A549 (cell line): ENCODE data around the gene TMEM51. TPM values are rescaled to one million over a fixed set of nuclear protein-coding genes. Genes with fewer than 3 reads are reported as not detected.

Source experiments
- ATAC-seq, 2 experiments: fragments of 200-7000 bp in 1 of 2; fragments of >200 bp in 1 of 2; cut with Nextera tagmentation in 1 of 2; cut with Tn5 transposase in 1 of 2; 3 replicates each; pipeline versions ENCODE4 v1.8.0 to v1.9.1; 2018 to 2020; ENCODE audit warnings: mild to moderate bottlenecking in 1 of 2, moderate library complexity in 1 of 2
- CTCF ChIA-PET: fragments of 300-600 bp; sonication (Branson Sonifier 250); formaldehyde crosslinking; extraction: SDS; loops from one replicate; lab custom pipeline; 2021; ENCODE audit warnings: antibody characterized with exemption, inconsistent platforms; lab: Yijun Ruan, JAX
- POLR2A ChIA-PET: fragments of 350-600 bp; formaldehyde crosslinking; extraction: SDS; loops from one replicate; lab custom pipeline; 2021; ENCODE audit warnings: antibody characterized with exemption, inconsistent platforms; lab: Yijun Ruan, JAX
- DNase-seq, 2 experiments: peaks; one replicate each; pipeline versions ENCODE4 v3.0.0 to v3.0.0-alpha.2; 2011 to 2016; ENCODE audit warnings: low read depth in 1 of 2, low spot score in 1 of 2
- FAIRE-seq: peaks from 2 replicates; lab custom pipeline; 2011; peaks lifted over from hg19 to GRCh38; lab: Jason Lieb, UNC
- H3K27ac ChIP-seq, 2 experiments: fragments of >200 bp; sonication (Bioruptor Twin); formaldehyde crosslinking; 3 replicates each; pipeline ENCODE4 v1.5.1; 2016 to 2017
- H3K4me1 ChIP-seq: fragments of >200 bp; sonication (Bioruptor Twin); formaldehyde crosslinking; 3 replicates; pipeline ENCODE4 v1.6.1; 2016
- H3K4me2 ChIP-seq: fragments of >200 bp; sonication (Bioruptor Twin); formaldehyde crosslinking; 3 replicates; pipeline ENCODE4 v1.6.1; 2016
- H3K4me3 ChIP-seq: fragments of >200 bp; sonication (Bioruptor Twin); formaldehyde crosslinking; 3 replicates; pipeline ENCODE4 v1.5.1; 2016
- H3K9me3 ChIP-seq: fragments of >200 bp; sonication (Bioruptor Twin); formaldehyde crosslinking; 3 replicates; pipeline ENCODE4 v1.6.1; 2016
- CBX8 ChIP-seq: fragments of 200-600 bp; sonication (generic); IDR thresholded peaks from 2 replicates; pipeline ENCODE4 v1.6.1; 2016
- CEBPB ChIP-seq, 2 experiments: fragments of >200 bp in 1 of 2; sonication (Bioruptor Twin) in 1 of 2; formaldehyde crosslinking in 1 of 2; IDR thresholded peaks; 2 replicates each; pipeline ENCODE4 v1.6.1; 2012 to 2016
- CHD2 ChIP-seq: fragments of 150-350 bp; IDR thresholded peaks from 2 replicates; pipeline ENCODE4 v1.6.1; 2014; ENCODE audit warnings: low read length; ENCODE audit not compliant: partially characterized antibody
- EHMT2 ChIP-seq: fragments of 200-600 bp; sonication (generic); IDR thresholded peaks from 2 replicates; pipeline ENCODE4 v1.6.1; 2016; ENCODE audit warnings: antibody characterized with exemption, low read depth, mild to moderate bottlenecking, moderate library complexity
- ESRRA ChIP-seq: fragments of 150-350 bp; IDR thresholded peaks from 2 replicates; pipeline ENCODE4 v1.6.1; 2014; ENCODE audit warnings: mild to moderate bottlenecking, low read length, borderline replicate concordance
- FOSB ChIP-seq: fragments of 250-450 bp; sonication (Bioruptor Pico); IDR thresholded peaks from 2 replicates; pipeline ENCODE4 v1.5.0; 2020; ENCODE audit warnings: mild to moderate bottlenecking, moderate library complexity
- FOSL2 ChIP-seq, 2 experiments: fragments of 450-650 bp in 1 of 2; fragments of >200 bp in 1 of 2; sonication (Bioruptor Twin) in 1 of 2; formaldehyde crosslinking; IDR thresholded peaks; 2 replicates each; pipeline versions ENCODE4 v1.5.0 to v1.6.1; 2016 to 2020; ENCODE audit warnings: mild to moderate bottlenecking in 1 of 2, moderate library complexity in 1 of 2
- FOXS1 ChIP-seq: fragments of 250-450 bp; sonication (Bioruptor Pico); IDR thresholded peaks from 2 replicates; pipeline ENCODE4 v1.5.0; 2020; ENCODE audit warnings: mild to moderate bottlenecking, moderate library complexity
- HEYL ChIP-seq: fragments of 250-450 bp; sonication (Bioruptor Pico); IDR thresholded peaks from 2 replicates; pipeline ENCODE4 v1.8.0; 2021; ENCODE audit warnings: mild to moderate bottlenecking, moderate library complexity
- HOXB13 ChIP-seq: fragments of 250-450 bp; sonication (Bioruptor Pico); IDR thresholded peaks from 2 replicates; pipeline ENCODE4 v1.5.0; 2020; ENCODE audit warnings: low read depth, mild to moderate bottlenecking, moderate library complexity
- JUN ChIP-seq, 2 experiments: fragments of >200 bp; sonication (Bioruptor Twin); formaldehyde crosslinking; IDR thresholded peaks; 2 replicates in 1 of 2; 3 replicates in 1 of 2; pipeline ENCODE4 v1.6.1; 2016 to 2017
- JUNB ChIP-seq: fragments of >200 bp; sonication (Bioruptor Twin); formaldehyde crosslinking; IDR thresholded peaks from 2 replicates; pipeline ENCODE4 v1.6.1; 2016
- MAFK ChIP-seq: fragments of 450-650 bp; IDR thresholded peaks from 2 replicates; pipeline ENCODE4 v1.6.1; 2014; ENCODE audit not compliant: partially characterized antibody
- MAX ChIP-seq: IDR thresholded peaks from 2 replicates; pipeline ENCODE4 v1.6.1; 2012
- MYC ChIP-seq: IDR thresholded peaks from 2 replicates; pipeline ENCODE4 v1.6.1; 2012; ENCODE audit warnings: mild to moderate bottlenecking, inconsistent platforms, low read length, improper control_type of control experiment, borderline replicate concordance
- NFE2L2 ChIP-seq: fragments of 150-350 bp; conservative IDR thresholded peaks from 2 replicates; pipeline ENCODE4 v1.6.1; 2014; ENCODE audit warnings: low read length
- NR3C1 ChIP-seq: fragments of >200 bp; sonication (Bioruptor Twin); formaldehyde crosslinking; IDR thresholded peaks from 3 replicates; pipeline ENCODE4 v1.6.1; 2017
- PHF8 ChIP-seq: fragments of 200-600 bp; sonication (generic); IDR thresholded peaks from 2 replicates; pipeline ENCODE4 v1.6.1; 2016; ENCODE audit warnings: low read depth, mild to moderate bottlenecking, antibody characterized with exemption, moderate library complexity, borderline replicate concordance
- RARB ChIP-seq: fragments of 250-450 bp; sonication (Bioruptor Pico); IDR thresholded peaks from 2 replicates; pipeline ENCODE4 v1.8.0; 2021; ENCODE audit warnings: mild to moderate bottlenecking, moderate library complexity
- RCOR1 ChIP-seq: fragments of 150-350 bp; IDR thresholded peaks from 2 replicates; pipeline ENCODE4 v1.6.1; 2014; ENCODE audit warnings: antibody characterized with exemption, low read length, low read depth
- RFX5 ChIP-seq: fragments of 450-650 bp; IDR thresholded peaks from 2 replicates; pipeline ENCODE4 v1.7.1; 2014; ENCODE audit warnings: antibody characterized with exemption, mild to moderate bottlenecking, moderate library complexity
- SMC3 ChIP-seq: fragments of >200 bp; sonication (Bioruptor Twin); formaldehyde crosslinking; IDR thresholded peaks from 3 replicates; pipeline ENCODE4 v1.6.1; 2018; ENCODE audit warnings: inconsistent platforms
- TFCP2L1 ChIP-seq: fragments of 250-450 bp; sonication (Bioruptor Pico); IDR thresholded peaks from 2 replicates; pipeline ENCODE4 v1.5.0; 2021; ENCODE audit warnings: mild to moderate bottlenecking
- ZC3H11A ChIP-seq: fragments of 450-650 bp; IDR thresholded peaks from 2 replicates; pipeline ENCODE4 v1.6.1; 2014; ENCODE audit warnings: antibody characterized with exemption, mild to moderate bottlenecking
- ZFP36 ChIP-seq: fragments of 450-650 bp; IDR thresholded peaks from 2 replicates; pipeline ENCODE4 v1.6.1; 2014; ENCODE audit warnings: borderline replicate concordance; ENCODE audit not compliant: partially characterized antibody
- ZSCAN20 ChIP-seq: fragments of 250-450 bp; sonication (Bioruptor Pico); IDR thresholded peaks from 2 replicates; pipeline ENCODE4 v1.8.0; 2022; ENCODE audit warnings: mild to moderate bottlenecking, moderate library complexity
- WGBS: methylation state at CpG from one replicate; pipeline ENCODE4 v1.1.6; 2017; ENCODE audit errors: missing lambda C conversion rate; 5-methylcytosine and 5-hydroxymethylcytosine counted together
- polyA plus RNA-seq, 4 experiments: library from polyadenylated mRNA; depleted of rRNA in 3 of 4; stranded (reverse); fragments of >200 nt; fragmentation: RNase III in 1 of 4; extraction: RNeasy Plus Mini Kit Qiagen cat#74134 plus additional on column Dnase treatment in 1 of 4; gene quantifications; 2 replicates in 3 of 4; 3 replicates in 1 of 4; pipeline ENCODE4 v1.2.3, GENCODE V29; 2011 to 2017
- TF ChIP-seq, protein P1 (sequence below): fragments of 250-450 bp; sonication (Bioruptor Pico); IDR thresholded peaks from 2 replicates; pipeline ENCODE4 v1.5.0; 2021; ENCODE audit warnings: mild to moderate bottlenecking, moderate library complexity, borderline replicate concordance
- TF ChIP-seq, protein P2 (sequence below): fragments of >200 bp; sonication (Bioruptor Twin); formaldehyde crosslinking; IDR thresholded peaks from 2 replicates; pipeline ENCODE4 v1.6.1; 2016

The TMEM51 gene
- polyA plus RNA-seq, 2 of the 4 experiments (the other 2 are of a cell fraction): 20.0 to 22.8 TPM

GRCh38 chr1:15220825-15221431, 67.4 kb downstream of the TMEM51 start:
- ChIA-PET CTCF (interaction anchor here (0.6 to 2.2 kb wide), 7 partner anchors 8 to 203 kb away, joined by 3 to 8 read pairs (median 3); no protein-coding TSS in a partner anchor), POLR2A (no interaction called here)
- no peak for FAIRE-seq
- Histone ChIP-seq H3K4me2 (no peak overlapping the region), H3K4me3 (no peak overlapping the region), H3K4me1 (0 out of 3 replicates have a peak, but pooled peaks cover 3% of the 10 kb centered on the region), H3K27ac (no peak overlapping the region), H3K9me3 (no peaks in the 10 kb centered on the region)
- TF ChIP-seq CHD2 (no peak), RCOR1 (no peak), ZFP36 (no peak), MAFK (no peak), CBX8 (no peak), RARB (CRISPR knock-in tag) (no peak), RFX5 (no peak), TFCP2L1 (CRISPR knock-in tag) (no peak), MAX (no peak), PHF8 (no peak), JUN (IDR thresholded peaks at IDR 0.05) (no peak), NR3C1 (no peak), CEBPB (IDR thresholded peaks at IDR 0.05) (no peak), MYC (no peak), JUNB (no peak), FOXS1 (no peak), FOSL2 (IDR thresholded peaks at IDR 0.05) (no peak), FOSL2 (CRISPR knock-in tag; IDR thresholded peaks at IDR 0.05) (no peak), HOXB13 (CRISPR knock-in tag) (no peak)
- TF ChIP-seq, protein P1, sequence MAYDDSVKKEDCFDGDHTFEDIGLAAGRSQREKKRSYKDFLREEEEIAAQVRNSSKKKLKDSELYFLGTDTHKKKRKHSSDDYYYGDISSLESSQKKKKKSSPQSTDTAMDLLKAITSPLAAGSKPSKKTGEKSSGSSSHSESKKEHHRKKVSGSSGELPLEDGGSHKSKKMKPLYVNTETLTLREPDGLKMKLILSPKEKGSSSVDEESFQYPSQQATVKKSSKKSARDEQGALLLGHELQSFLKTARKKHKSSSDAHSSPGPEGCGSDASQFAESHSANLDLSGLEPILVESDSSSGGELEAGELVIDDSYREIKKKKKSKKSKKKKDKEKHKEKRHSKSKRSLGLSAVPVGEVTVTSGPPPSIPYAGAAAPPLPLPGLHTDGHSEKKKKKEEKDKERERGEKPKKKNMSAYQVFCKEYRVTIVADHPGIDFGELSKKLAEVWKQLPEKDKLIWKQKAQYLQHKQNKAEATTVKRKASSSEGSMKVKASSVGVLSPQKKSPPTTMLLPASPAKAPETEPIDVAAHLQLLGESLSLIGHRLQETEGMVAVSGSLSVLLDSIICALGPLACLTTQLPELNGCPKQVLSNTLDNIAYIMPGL: no peak
- TF ChIP-seq, protein P2, sequence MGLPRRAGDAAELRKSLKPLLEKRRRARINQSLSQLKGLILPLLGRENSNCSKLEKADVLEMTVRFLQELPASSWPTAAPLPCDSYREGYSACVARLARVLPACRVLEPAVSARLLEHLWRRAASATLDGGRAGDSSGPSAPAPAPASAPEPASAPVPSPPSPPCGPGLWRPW: no peak
- DNase-seq: peak in 1 of 2 experiments; percentile 18
- ATAC-seq: peak in 1 of 2 experiments; percentile 57; a peak in 3 of 6 replicates
- WGBS: 88% methylated on average over 7 of the region's 7 CpGs

DNA sequence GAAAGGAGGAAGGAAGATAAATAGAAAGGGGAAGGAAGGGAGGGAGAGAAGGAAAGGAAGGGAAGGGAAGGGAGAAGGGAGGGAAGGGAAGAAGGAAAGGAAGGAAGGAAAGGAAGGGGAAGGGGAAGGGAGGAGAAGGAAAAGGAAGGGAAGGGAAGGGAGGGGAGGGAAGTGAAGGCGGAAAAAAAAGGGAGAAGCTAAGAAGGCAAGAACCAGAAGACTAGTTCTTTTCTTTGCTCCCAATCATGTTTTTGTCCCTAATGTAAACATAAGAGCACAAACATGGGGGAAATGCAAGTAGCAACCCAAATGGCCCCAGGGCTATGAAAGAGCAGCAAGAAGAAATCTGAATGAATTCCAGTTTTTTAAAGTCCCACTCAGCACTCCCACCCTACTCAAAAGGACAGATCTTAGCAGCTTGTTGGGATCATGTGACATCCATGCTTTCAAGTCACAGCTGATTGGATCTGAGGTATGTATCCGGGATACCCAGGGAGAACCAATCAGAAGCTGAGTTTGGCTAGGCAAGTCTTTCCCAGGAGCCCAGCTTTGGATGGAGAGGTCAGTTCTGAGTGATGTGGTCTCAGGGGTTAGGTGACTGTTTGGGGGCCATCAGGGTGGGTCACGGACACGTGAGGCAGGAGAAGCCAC, 69.2 kb downstream of the TMEM51 start:
- 95% methylated on average over 4 of the region's 4 CpGs for WGBS
- H3K4me2 ChIP-seq: no peak overlapping the region
- FAIRE-seq: no peak
- POLR2A ChIA-PET: no interaction called here
- H3K27ac ChIP-seq: no peak overlapping the region
- CTCF ChIA-PET: interaction anchor here (0.6 to 1.6 kb wide), 3 partner anchors 9 to 94 kb away, joined by 3 to 4 read pairs (median 3); no protein-coding TSS in a partner anchor
- no peak for TF ChIP-seq NFE2L2
- no peak for TF ChIP-seq ZC3H11A
- no peak for TF ChIP-seq MYC
- TF ChIP-seq HEYL (CRISPR knock-in tag): no peak
- TF ChIP-seq EHMT2: no peak
- TF ChIP-seq FOSB: no peak
- TF ChIP-seq SMC3: no peak
- TF ChIP-seq PHF8: no peak
- no peak for TF ChIP-seq ESRRA
- no peak for TF ChIP-seq ZSCAN20
- H3K9me3 ChIP-seq: no peaks in the 10 kb centered on the region
- 0 out of 3 replicates have a peak, but pooled peaks cover 3% of the 10 kb centered on the region for H3K4me1 ChIP-seq
- DNase-seq: no peak
- no peak overlapping the region for H3K4me3 ChIP-seq
- ATAC-seq: no peak
